GM12873 (cell line): ENCODE data around the gene GCNT1.

Source experiments
- CTCF ChIP-seq: IDR thresholded peaks from 2 replicates; pipeline ENCODE4 v1.5.1; 2012; ENCODE audit warnings: low read depth, mild to moderate bottlenecking, moderate library complexity, low read length, control low read depth; ENCODE audit not compliant: insufficient read depth; ENCODE audit errors: missing control alignments

GCNT1 gene

DNA sequence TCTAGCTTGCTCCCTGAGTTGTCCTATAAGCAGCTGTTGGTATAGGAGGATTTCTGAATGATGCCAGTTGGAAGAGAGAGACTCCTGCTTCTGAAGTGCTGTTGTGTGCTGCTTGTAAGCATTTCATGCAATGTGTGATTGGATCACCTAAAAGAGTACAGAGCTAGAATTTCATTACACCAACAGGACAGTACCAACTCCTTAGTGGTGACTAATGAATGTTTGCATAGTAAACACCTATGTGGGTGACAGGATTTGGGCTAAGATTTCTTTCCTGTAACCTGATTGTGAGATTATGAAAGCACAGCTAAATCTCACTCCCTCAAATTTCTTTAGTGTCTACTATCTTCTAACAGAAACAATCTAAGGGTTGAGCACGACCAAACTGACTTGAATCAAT, 67.0 kb downstream of the GCNT1 start:
- no peak for TF ChIP-seq CTCF

GRCh38 chr9:76528056-76528455, 69.1 kb downstream of the GCNT1 start:
- TF ChIP-seq CTCF: no peak

GRCh38 chr9:76528642-76529190, 69.7 kb downstream of the GCNT1 start:
- no peak for TF ChIP-seq CTCF

- TF ChIP-seq CTCF: no peak
Measured at GRCh38 chr9:76529653-76530052, 70.7 kb downstream of the GCNT1 start.

GRCh38 chr9:76530458-76531110, 71.6 kb downstream of the GCNT1 start:
- TF ChIP-seq CTCF: no peak

DNA sequence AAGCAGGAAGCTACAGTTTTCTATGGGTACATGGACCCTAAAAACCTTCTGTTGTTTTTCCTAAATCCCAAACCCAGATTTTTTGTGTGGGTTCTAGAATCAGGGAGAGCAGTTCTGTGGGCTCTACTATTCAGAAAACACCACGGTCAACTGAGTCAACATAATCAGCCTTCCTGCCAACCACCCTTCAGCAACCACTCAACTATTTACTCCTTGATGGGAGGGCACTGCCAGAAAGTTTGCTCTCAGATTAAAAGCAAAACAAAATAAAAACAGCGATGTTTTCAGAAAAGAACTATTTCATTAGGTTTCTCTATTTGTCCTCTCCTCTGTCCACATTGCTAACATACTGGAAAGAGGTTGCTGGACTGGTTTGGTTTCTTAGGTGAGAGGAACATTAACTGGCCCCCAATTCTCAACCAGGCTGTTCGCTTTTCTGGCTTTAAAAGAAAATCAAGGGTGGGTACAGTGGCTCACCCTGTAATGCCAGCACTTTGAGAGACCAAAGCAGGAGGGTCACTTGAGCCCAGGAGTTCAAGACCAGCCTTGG, 72.3 kb downstream of the GCNT1 start:
- no peak for TF ChIP-seq CTCF

DNA sequence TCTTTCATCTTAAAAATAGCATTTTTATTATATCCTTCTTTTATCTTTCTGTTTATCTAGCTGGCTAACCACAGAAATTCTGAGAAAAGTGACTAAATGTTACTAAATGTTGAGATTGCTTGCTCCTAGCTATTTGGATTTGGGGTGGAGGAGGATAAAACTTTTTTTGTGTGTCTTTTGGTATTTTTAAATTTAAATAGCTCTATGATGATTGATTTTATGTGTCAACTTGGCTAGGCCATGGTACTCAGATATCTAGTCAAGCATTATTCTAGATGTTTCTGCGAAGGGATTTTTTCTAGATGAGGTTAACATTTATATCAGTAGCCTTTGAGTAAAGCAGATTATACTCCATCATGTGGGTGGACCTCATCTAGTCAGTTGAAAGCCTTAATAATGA, 75.0 kb downstream of the GCNT1 start:
- no peak for TF ChIP-seq CTCF
